ENCODE measurements around the gene GNAO1.

DNA sequence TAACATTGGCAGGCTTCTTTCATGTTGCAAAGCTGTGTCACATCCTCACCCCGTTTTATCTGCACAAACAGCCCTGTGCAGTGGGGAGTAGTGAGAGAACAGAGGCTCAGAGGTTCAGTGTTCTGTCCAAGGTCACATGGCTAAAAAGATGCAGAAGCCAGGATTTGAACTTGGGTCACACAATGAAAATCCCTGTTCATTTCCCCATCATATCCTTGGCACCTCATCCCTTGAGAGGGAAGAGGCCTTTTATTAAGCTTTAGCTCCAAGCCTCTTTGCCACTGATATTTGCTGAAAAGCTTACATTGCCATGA, 127.5 kb downstream of the GNAO1 start:
- TF ChIP-seq GATA2 (IDR thresholded peaks at IDR 0.05; ENCODE audit: low read depth, low read length) (no peak), GATA3 (IDR thresholded peaks at IDR 0.05; ENCODE audit: low read depth, low read length) (no peak)
